Activated CD4-positive, alpha-beta T cell treated with anti-CD3 and anti-CD28 coated beads, Interleukin-2, amount 10 ng/mL, durations not matched to agents 7 days and 5 days (primary cell): ENCODE measurements around the gene RAB35. TPM values are rescaled to one million over a fixed set of nuclear protein-coding genes. Genes with fewer than 3 reads are reported as not detected.

Experiments used
- CTCF ChIA-PET: fragments of 350-600 bp; sonication (Branson Sonifier 250); formaldehyde crosslinking; loops from one replicate; lab custom pipeline; 2021; ENCODE audit warnings: antibody characterized with exemption; lab: Charles Lee
- POLR2A ChIA-PET: fragments of 350-600 bp; sonication (Branson Sonifier 250); formaldehyde crosslinking; loops from one replicate; lab custom pipeline; 2021; ENCODE audit warnings: antibody characterized with exemption; lab: Charles Lee
- DNase-seq: peaks from one replicate; pipeline ENCODE4 v3.0.0-alpha.2; 2020
- H3K27ac Mint-ChIP-seq: one replicate; pipeline ENCODE4 v1.8.0; 2021; ENCODE audit warnings: mild to moderate bottlenecking, moderate library complexity, mixed read lengths
- H3K27me3 Mint-ChIP-seq: one replicate; pipeline ENCODE4 v1.8.0; 2021; ENCODE audit warnings: mixed read lengths
- H3K36me3 Mint-ChIP-seq: one replicate; pipeline ENCODE4 v1.8.0; 2021; ENCODE audit warnings: low read depth, mixed read lengths
- H3K4me1 Mint-ChIP-seq: one replicate; pipeline ENCODE4 v1.8.0; 2021; ENCODE audit warnings: mixed read lengths
- H3K4me3 Mint-ChIP-seq: one replicate; pipeline ENCODE4 v1.8.0; 2021; ENCODE audit warnings: mild to moderate bottlenecking, moderate library complexity, mixed read lengths
- H3K9me3 Mint-ChIP-seq: one replicate; pipeline ENCODE4 v1.8.0; 2021; ENCODE audit warnings: mixed read lengths
- total RNA-seq, 2 experiments: library from RNA; stranded (reverse); gene quantifications; one replicate each; pipeline ENCODE4 v1.2.3, GENCODE V29; 2021

Gene RAB35
- 10 to 100 TPM; 76.5 TPM for total RNA-seq

GRCh38 chr12:120116441-120116791 lies at the start of gene RAB35:
Gene RAB35, minus strand, starts transcription at chr12:120116753. Its CDS starts 103 bp downstream, at chr12:120116650.
- no peaks in the 10 kb centered on the region for H3K9me3 Mint-ChIP-seq
- H3K27ac Mint-ChIP-seq = peak within 1 kb of the TSS; percentile 89
- ChIA-PET CTCF (interaction anchor here (0.6 to 4.3 kb wide), 7 partner anchors 8 to 112 kb away, joined by 3 to 20 read pairs (median 4); partner anchors contain the start of gene RPLP0), POLR2A (interaction anchor here (1.0 to 2.2 kb wide), 4 partner anchors 80 to 176 kb away, joined by 5 to 11 read pairs (median 6); partner anchors contain the start of genes BICDL1, RNU4-1 and RPLP0)
- no peaks in the 10 kb centered on the region for H3K27me3 Mint-ChIP-seq
- no peak for DNase-seq
- peak within 1 kb of the TSS; percentile 90 for H3K4me3 Mint-ChIP-seq
- H3K36me3 Mint-ChIP-seq = peaks cover 43% of the 10 kb centered on the region
- peaks cover 77% of the 10 kb centered on the region for H3K4me1 Mint-ChIP-seq

GRCh38 chr12:120164293-120164692 lies 47.7 kb upstream of the RAB35 start:
- peak overlapping the region; percentile 19 for H3K27ac Mint-ChIP-seq
- no peak overlapping the region for H3K4me3 Mint-ChIP-seq
- no peaks in the 10 kb centered on the region for H3K27me3 Mint-ChIP-seq
- CTCF ChIA-PET = interaction anchor here (0.6 to 1.2 kb wide), 5 partner anchors 24 to 276 kb away, joined by 3 to 5 read pairs (median 4); partner anchors contain the start of gene RPLP0
- H3K36me3 Mint-ChIP-seq = peaks cover 40% of the 10 kb centered on the region
- DNase-seq = no peak
- no peaks in the 10 kb centered on the region for H3K4me1 Mint-ChIP-seq
- POLR2A ChIA-PET = no interaction called here
- no peaks in the 10 kb centered on the region for H3K9me3 Mint-ChIP-seq

GRCh38 chr12:120162763-120163162 lies 46.2 kb upstream of the RAB35 start:
- Mint-ChIP-seq H3K36me3 (peaks cover 38% of the 10 kb centered on the region), H3K9me3 (no peaks in the 10 kb centered on the region), H3K4me3 (no peak overlapping the region), H3K4me1 (peaks cover under 1% of the 10 kb centered on the region), H3K27me3 (no peaks in the 10 kb centered on the region), H3K27ac (no peak overlapping the region)
- no peak for DNase-seq
- ChIA-PET POLR2A (no interaction called here), CTCF (no interaction called here)

- peaks cover 46% of the 10 kb centered on the region for H3K36me3 Mint-ChIP-seq
- POLR2A ChIA-PET = no interaction called here
- no peaks in the 10 kb centered on the region for H3K9me3 Mint-ChIP-seq
- DNase-seq = no peak
- H3K27ac Mint-ChIP-seq = no peak overlapping the region
- H3K4me3 Mint-ChIP-seq = no peak overlapping the region
- no peaks in the 10 kb centered on the region for H3K27me3 Mint-ChIP-seq
- CTCF ChIA-PET = interaction anchor here (0.7 to 1.1 kb wide), 2 partner anchors 12 to 296 kb away, joined by 3 to 4 read pairs; no protein-coding TSS in a partner anchor
- H3K4me1 Mint-ChIP-seq = peaks cover 9% of the 10 kb centered on the region
These were observed 45.3 kb upstream of the RAB35 start for GRCh38 chr12:120161852-120162251.

DNA sequence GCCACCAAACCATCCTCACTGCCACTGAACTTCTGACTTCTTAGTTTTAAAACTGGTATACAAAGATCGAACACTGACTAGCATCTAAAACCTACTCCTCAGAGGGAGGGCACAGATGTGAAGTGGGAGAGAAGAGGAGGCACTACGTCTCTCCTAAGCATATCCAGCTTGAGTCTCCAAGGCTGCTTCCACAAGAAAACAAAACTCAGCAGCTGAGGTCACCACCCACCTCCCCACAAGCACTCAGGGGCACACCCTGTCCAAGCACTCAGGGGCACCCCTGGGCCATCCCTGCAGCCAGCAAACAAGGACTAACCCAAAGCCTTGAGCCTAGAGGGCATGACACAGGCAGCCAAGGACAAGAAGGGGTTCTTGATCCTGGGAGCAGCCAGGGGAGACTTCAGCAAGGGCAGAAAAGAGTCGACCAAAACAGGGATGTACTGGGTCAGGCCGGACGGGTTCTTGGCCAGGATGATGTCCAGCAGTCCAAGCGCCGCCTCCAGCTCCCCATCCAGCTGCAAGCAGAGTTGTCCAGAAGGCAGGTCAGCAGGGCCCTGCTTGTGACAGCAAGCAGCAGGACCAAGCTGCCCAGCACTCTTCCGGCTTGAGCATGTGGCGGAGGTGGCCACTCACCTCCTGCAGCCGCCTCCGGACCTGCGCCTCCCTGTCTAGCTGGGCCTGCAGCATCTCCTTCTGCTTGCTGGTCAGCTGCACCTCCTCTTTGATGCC lies 43.1 kb upstream of the RAB35 start:
- no peak for DNase-seq
- Mint-ChIP-seq H3K4me3 (no peak overlapping the region), H3K9me3 (no peaks in the 10 kb centered on the region), H3K27me3 (no peaks in the 10 kb centered on the region), H3K4me1 (peaks cover 15% of the 10 kb centered on the region), H3K27ac (no peak overlapping the region), H3K36me3 (peaks cover 56% of the 10 kb centered on the region)
- POLR2A ChIA-PET = no interaction called here
- CTCF ChIA-PET = interaction anchor here (1.0 to 1.7 kb wide), 5 partner anchors 11 to 90 kb away, joined by 3 to 6 read pairs (median 4); no protein-coding TSS in a partner anchor

DNA sequence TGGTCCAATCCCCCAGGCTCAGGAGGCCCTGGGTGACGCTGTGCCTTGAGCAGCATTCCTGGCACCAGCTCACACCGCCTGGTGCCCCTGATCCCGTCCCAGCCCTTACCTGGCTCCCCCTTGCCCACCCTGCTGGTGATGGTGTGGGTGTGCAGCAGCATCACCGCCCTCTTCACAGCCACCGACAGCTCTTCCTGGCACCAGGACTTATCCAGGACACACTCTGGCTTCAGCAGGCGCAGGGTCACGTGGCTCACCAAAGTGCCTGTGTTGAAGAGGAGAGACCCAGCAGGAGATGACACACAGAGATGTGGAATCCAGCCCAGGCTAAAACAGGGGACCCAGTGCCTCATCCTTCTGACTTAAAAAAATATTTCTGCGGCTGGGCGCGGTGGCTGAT lies 41.8 kb upstream of the RAB35 start:
- H3K4me3 Mint-ChIP-seq = no peak overlapping the region
- DNase-seq = no peak
- no peaks in the 10 kb centered on the region for H3K9me3 Mint-ChIP-seq
- H3K27ac Mint-ChIP-seq = no peak overlapping the region
- peaks cover 56% of the 10 kb centered on the region for H3K36me3 Mint-ChIP-seq
- H3K4me1 Mint-ChIP-seq = peaks cover 15% of the 10 kb centered on the region
- H3K27me3 Mint-ChIP-seq = no peaks in the 10 kb centered on the region
- CTCF ChIA-PET = interaction anchor here (1.0 kb wide), 1 partner anchor 17 kb away, joined by 3 read pairs; no protein-coding TSS in a partner anchor
- POLR2A ChIA-PET = no interaction called here

DNA sequence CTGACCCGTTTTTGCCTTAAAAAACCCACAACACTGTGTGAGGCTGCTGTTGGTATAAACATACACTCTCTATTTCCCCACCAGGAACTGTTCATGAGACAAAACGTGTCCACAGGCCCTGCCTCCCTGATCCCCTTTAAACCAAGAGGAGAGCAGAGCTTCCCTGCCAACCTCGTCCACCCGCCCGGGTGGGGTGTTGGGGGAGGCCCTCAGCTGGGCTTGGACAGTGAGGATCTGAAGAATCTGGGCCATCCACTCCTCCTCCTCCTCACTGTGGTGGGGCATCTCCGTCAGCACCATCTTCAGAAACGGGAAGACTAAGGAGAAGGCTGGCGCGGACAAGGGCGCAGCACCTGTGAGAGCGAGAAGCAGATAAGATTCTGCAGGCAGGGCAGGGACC lies 41.1 kb upstream of the RAB35 start:
- ChIA-PET POLR2A (no interaction called here), CTCF (interaction anchor here (1.0 kb wide), 1 partner anchor 16 kb away, joined by 3 read pairs; no protein-coding TSS in a partner anchor)
- H3K9me3 Mint-ChIP-seq = no peaks in the 10 kb centered on the region
- no peak for DNase-seq
- H3K27me3 Mint-ChIP-seq = no peaks in the 10 kb centered on the region
- H3K36me3 Mint-ChIP-seq = peaks cover 58% of the 10 kb centered on the region
- no peak overlapping the region for H3K4me3 Mint-ChIP-seq
- peak overlapping the region; percentile 86 for H3K27ac Mint-ChIP-seq
- peaks cover 15% of the 10 kb centered on the region for H3K4me1 Mint-ChIP-seq

DNA sequence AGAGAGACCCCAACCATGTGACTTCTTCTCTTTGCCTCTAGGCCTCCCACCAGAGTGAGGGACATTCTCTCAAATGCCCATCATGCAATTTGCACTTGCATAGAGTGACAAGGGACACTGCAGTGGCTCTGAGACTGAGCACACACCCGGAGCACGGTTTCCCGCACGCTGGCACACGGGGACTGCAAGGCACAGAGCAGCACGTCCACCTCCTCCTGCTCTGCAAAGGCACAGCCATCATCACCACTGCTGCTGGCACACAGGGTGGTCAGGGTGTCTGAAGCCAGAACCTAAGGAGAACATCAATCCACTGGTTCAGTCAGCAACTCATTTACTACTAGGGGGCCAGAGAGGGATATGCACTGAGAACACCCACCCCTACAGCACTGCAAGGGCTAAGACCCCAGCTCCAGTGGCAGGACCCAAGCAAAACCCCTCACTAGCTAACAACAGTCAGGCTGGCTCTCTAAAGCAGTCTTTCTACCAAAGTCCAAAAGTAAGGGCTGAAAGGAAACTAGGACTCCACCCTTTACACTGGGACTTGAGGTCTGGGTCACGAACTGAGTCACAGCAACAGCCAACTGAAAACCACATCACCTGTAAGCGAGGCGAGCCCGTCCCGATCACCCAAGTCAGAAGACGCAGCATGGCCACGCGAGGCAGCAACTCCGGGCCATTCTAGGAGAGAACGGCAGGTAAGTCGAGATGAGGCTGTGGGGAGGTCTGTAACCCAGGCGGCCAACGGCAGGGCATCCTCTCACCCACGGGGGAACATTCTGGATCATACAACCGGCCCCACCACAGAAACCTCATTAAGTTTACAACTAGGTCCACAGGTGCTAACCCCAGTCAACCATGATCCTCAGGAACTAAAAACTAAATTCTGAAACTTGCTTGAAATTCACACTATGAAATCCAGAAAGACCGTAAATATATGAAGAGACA lies 40.0 kb upstream of the RAB35 start:
- POLR2A ChIA-PET = no interaction called here
- DNase-seq = no peak
- Mint-ChIP-seq H3K27me3 (no peaks in the 10 kb centered on the region), H3K9me3 (no peaks in the 10 kb centered on the region), H3K27ac (peak overlapping the region; percentile 86), H3K4me3 (no peak overlapping the region), H3K36me3 (peaks cover 53% of the 10 kb centered on the region), H3K4me1 (peaks cover 15% of the 10 kb centered on the region)
- CTCF ChIA-PET = no interaction called here

GRCh38 chr12:120155072-120155471 lies 38.5 kb upstream of the RAB35 start:
- Mint-ChIP-seq H3K4me3 (no peak overlapping the region), H3K27ac (no peak overlapping the region), H3K9me3 (no peaks in the 10 kb centered on the region), H3K36me3 (peaks cover 45% of the 10 kb centered on the region), H3K4me1 (peaks cover 15% of the 10 kb centered on the region), H3K27me3 (no peaks in the 10 kb centered on the region)
- ChIA-PET CTCF (no interaction called here), POLR2A (no interaction called here)
- DNase-seq = no peak

GRCh38 chr12:120150919-120151525 lies 34.5 kb upstream of the RAB35 start:
- DNase-seq = no peak
- ChIA-PET POLR2A (no interaction called here), CTCF (interaction anchor here (0.6 to 1.1 kb wide), 2 partner anchors 14 to 36 kb away, joined by 3 read pairs; no protein-coding TSS in a partner anchor)
- Mint-ChIP-seq H3K27ac (no peak overlapping the region), H3K27me3 (no peaks in the 10 kb centered on the region), H3K36me3 (peaks cover 36% of the 10 kb centered on the region), H3K4me3 (no peak overlapping the region), H3K9me3 (no peaks in the 10 kb centered on the region), H3K4me1 (no peaks in the 10 kb centered on the region)

GRCh38 chr12:120148011-120148410 lies 31.5 kb upstream of the RAB35 start:
- Mint-ChIP-seq H3K27ac (no peak overlapping the region), H3K4me3 (no peak overlapping the region), H3K36me3 (peaks cover 32% of the 10 kb centered on the region), H3K27me3 (no peaks in the 10 kb centered on the region), H3K4me1 (no peaks in the 10 kb centered on the region), H3K9me3 (no peaks in the 10 kb centered on the region)
- no peak for DNase-seq
- ChIA-PET POLR2A (no interaction called here), CTCF (interaction anchor here (0.6 to 1.4 kb wide), 3 partner anchors 9 to 100 kb away, joined by 3 to 6 read pairs (median 3); partner anchors contain the start of gene RPLP0)

DNA sequence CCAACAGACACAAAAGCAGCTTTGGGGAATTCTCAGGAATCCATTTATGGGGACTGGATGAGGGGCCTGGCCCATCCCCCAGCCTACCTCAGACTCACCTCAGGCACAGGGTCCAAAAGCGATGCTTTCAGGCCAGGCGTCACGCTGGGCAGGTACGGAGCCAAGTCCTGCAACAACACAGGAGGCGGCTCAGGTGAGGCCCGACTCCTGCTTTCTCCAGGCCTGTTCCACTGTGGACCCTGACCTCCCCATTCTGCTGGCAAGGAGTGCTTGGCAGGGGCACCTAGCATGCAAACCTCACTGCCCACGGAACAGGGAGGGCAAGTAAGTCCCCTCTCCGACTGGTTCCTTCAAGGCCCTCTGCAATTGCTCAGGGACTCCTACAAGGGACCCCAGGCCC lies 28.6 kb upstream of the RAB35 start:
- no peaks in the 10 kb centered on the region for H3K4me1 Mint-ChIP-seq
- POLR2A ChIA-PET = no interaction called here
- no peak for DNase-seq
- H3K4me3 Mint-ChIP-seq = no peak overlapping the region
- H3K9me3 Mint-ChIP-seq = no peaks in the 10 kb centered on the region
- H3K27ac Mint-ChIP-seq = no peak overlapping the region
- peaks cover 43% of the 10 kb centered on the region for H3K36me3 Mint-ChIP-seq
- CTCF ChIA-PET = no interaction called here
- H3K27me3 Mint-ChIP-seq = no peaks in the 10 kb centered on the region
